Measurements from ENCODE around the gene NFAT5.
A peak's percentile ranks its signal among the peaks of the same experiment; 100 is the strongest.
"Not testable (repeated sequence)": the region's sequence is repeated elsewhere in the genome, so short reads cannot be mapped to it uniquely, and the experiment has no call there.

Gene NFAT5

DNA sequence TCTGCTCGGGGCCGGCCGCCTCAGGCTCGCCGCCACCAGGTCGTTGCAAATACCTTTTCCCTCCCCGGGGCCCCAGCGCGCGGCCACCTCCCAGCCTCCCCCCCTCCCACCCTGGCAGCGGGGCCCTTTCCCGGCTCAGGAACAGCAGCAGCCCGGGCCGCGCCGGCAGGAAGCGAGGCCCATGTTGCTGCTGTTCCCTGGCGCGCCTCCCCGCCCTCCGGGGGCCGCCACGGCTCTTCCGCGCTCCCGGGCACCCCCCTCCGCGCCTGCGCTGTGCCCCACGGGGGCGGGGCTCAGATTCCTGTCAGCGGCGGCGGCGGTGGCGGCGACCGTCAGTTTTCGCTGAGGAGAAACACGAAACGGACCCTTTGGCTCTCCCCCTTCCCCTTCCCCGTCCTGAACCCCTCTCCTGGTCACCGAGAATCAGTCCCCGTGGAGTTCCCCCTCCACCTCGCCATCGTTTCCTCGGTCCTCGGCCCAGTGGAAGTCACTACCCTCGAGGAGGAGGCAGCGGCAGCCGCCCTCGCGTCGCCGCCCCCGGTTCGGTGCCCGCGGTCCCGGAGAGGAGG, at the start of gene NFAT5:
TSS of gene NFAT5 (plus strand) at position 296 of the 569 bp plus-strand sequence. CDS start 336 bp downstream, outside the sequence.
- peak; percentile 94 for DNase-seq (ENCODE audit: low spot score)

GRCh38 chr16:69517914-69518313, 47.9 kb upstream of the NFAT5 start:
- DNase-seq (ENCODE audit: low spot score): not testable (repeated sequence)

GRCh38 chr16:69520413-69520799, 45.4 kb upstream of the NFAT5 start:
- no peak for DNase-seq (ENCODE audit: low spot score)

- DNase-seq (ENCODE audit: low spot score): no peak
Measured at GRCh38 chr16:69520800-69521602, 44.8 kb upstream of the NFAT5 start.

DNA sequence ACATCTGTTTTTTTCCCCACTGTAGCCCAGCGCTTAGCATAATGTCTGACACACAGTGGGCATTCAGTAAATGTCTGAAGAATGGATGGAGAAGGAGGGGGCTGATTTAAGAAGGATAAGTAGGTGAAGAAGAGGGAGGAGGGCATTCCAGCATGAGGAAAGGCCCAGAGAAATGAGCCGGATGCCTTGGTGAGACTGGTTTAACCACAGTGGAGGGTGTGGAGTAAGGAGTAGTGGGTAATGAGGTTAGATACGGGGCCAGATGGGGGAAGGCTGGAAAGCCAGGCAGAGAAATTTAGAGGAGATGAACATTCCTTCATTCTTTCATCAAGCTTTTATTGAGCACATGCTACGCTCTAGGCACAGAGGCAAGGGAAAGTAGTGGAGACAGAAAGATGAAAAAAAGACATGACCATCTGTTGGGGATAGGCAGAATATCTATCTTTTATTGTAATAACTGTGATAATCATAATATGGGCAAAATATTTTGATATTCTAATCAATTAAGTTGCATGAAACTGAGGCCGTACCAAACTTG, 43.7 kb upstream of the NFAT5 start:
- no peak for DNase-seq (ENCODE audit: low spot score)

- no peak for DNase-seq (ENCODE audit: low spot score)
Measured at GRCh38 chr16:69522732-69523404, 42.9 kb upstream of the NFAT5 start.

GRCh38 chr16:69523566-69524305, 42.0 kb upstream of the NFAT5 start:
- DNase-seq (ENCODE audit: low spot score): no peak

- DNase-seq (ENCODE audit: low spot score): no peak
Measured at GRCh38 chr16:69526831-69527655, 38.7 kb upstream of the NFAT5 start.

DNA sequence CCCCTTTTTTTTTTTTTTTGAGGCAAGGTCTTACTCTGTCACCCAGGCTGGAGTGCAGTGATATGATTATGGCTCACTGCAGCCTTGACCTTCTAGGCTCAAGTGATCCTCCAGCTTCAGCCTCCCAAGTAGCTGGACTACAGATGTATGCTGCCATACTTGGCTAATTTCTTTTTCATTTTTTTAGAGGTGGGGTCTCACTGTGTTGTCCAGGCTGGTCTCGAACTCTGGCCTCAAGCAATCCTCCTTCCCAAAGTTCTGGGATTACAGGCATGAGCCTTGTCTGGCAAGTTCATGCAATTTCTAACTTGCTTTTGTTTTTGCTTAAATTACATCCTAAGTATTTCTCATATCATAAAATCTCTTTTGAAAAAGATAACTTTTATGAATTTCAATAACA, 33.8 kb upstream of the NFAT5 start:
- DNase-seq (ENCODE audit: low spot score): no peak

DNA sequence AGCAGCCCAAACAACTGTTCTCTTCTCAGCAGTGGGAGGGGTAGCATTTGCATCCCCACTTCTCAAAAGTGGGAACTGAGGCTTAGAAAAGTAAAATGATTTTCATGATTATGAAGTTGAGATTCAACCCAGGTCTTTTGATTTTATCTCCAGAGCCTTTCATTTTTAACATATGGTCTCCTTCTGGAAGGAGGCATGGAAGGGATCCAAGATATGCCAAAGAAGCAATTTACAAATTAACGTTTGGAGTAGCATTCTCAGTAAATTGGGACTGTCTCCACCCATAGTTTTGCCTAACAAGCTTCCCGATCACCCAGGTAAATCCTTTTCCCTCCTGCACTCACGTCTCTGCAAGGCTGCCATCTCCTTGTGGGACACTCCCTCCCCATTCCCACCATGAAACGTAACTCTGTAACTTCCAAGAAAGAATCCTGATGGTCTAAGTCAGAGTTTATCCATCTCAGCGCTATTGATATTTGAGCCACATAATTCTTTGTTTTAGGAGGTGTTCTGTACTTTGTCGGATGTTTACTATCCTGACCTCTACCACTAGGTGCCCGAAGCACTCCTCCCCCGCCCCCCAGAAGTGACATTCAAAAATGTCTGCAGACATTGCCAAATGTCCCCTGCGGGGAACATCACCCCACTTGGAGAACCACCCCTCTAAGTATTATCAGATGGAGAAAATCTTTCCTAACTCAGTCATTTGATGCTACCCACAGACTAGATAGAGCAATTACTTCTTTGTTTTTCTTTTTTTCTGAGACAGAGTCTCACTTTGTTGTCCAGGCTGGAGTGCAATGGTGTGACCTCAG, 32.9 kb upstream of the NFAT5 start:
- no peak for DNase-seq (ENCODE audit: low spot score)

DNA sequence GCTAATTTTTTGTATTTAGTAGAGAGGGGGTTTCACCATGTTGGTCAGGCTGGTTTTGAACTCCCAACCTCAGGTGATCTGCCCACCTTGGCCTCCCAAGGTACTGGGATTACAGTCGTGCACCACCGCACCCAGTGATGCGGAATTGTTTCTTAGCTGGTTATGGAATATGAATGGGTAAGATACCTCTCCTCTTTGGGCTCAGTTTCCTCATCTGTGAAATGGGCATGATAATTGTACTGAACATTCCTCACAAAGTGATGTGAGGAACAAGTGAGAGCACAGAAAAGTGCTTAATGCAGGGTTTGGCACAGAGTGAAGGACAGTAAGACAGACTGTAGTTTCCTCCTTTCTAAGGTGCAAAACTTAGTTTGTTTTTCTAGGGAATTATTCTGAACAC, 31.0 kb upstream of the NFAT5 start:
- DNase-seq (ENCODE audit: low spot score): no peak

- DNase-seq (ENCODE audit: low spot score): no peak
Measured at GRCh38 chr16:69535123-69536050, 30.4 kb upstream of the NFAT5 start.

- DNase-seq (ENCODE audit: low spot score): no peak
Measured at GRCh38 chr16:69537706-69538080, 28.1 kb upstream of the NFAT5 start.

DNA sequence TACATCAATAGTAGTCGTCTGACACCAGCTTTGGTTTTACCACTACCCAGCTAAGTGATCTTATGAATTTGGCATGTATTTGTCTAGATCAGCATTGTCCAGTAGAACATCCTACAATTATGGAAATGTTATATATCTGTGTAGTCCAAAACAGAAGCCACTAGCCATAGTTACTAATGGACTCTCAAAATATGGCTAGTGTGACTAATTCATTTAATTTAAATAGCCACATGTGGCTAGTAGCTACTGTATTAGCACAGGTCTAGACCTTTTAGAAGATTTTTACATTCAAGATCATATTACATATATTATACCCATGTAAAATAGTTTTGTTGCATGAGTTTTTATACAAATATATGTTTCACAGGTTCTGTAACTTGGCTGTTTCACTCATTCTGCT, 27.0 kb upstream of the NFAT5 start:
- DNase-seq (ENCODE audit: low spot score): no peak

DNA sequence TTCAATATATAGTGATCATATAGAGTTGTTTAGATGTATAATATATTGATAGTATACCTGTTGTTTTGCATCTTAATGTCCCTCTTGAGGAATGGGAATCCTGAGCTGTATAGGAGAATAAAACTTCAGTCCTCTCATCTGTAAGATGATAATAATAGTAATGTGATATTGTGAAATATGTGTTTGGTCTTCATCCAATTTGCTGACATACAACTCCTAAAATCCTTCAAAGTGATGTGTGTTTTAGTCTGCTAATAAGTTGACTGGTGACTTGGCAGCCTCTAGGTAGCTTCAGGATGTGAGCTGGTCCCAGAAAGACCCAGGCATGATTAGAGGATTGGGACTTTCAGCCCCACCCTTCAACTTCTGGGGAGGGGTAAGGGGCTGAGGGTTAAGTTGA, 22.8 kb upstream of the NFAT5 start:
- no peak for DNase-seq (ENCODE audit: low spot score)

DNA sequence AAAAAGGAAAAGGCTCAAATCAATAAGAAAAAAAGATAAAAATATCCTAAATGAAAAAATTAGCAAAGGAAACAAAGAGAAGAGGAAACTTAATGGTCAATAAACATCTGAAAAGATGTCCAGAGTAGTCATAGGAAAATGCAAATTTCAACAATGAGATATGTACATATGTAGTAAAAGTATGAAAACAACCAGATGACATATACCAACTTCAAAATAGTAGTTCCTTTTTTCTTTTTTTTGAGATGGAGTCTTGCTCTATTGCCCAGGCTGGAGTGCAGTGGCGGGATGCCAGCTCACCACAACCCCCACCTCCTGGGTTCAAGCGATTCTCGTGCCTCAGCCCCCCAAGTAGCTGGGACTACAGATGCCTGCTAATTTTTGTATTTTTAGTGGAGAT, 21.7 kb upstream of the NFAT5 start:
- no peak for DNase-seq (ENCODE audit: low spot score)

DNA sequence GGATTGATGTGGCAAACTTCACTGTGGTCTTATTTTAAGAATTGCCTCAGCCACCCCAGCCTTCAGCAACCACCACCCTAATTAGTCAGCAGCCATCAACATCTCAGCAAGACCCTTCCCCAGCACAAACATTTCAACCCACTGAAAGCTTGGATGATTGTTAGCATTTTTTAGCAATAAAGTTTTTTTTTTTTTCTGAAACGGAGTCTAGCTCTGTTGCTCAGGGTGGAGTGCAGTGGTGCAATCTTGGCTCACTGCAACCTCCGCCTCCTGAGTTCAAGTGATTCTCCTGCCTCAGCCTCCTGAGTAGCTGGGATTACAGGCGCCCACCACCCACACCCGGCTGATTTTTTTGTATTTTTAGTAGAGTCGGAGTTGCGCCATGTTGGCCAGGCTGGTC, 19.1 kb upstream of the NFAT5 start:
- not testable (repeated sequence) for DNase-seq (ENCODE audit: low spot score)

GRCh38 chr16:69553332-69553731, 12.4 kb upstream of the NFAT5 start:
- no peak for DNase-seq (ENCODE audit: low spot score)

GRCh38 chr16:69554495-69554894, 11.3 kb upstream of the NFAT5 start:
- no peak for DNase-seq (ENCODE audit: low spot score)
